HFF-Myc (cell line): ENCODE measurements around the gene PTGR1.
A peak's percentile ranks its signal among the peaks of the same experiment; 100 is the strongest.

Experiments
- DNase-seq: peaks from one replicate; pipeline ENCODE4 v3.0.0-alpha.2; 2011; ENCODE audit warnings: low read depth; ENCODE audit errors: extremely low read depth
- H3K4me3 ChIP-seq: replicated peaks from 2 replicates; pipeline ENCODE4 v1.5.1; 2011; ENCODE audit warnings: low read depth, mild to moderate bottlenecking, control low read depth, low read length
- CTCF ChIP-seq: IDR thresholded peaks from 2 replicates; pipeline ENCODE4 v1.5.1; 2012; ENCODE audit warnings: mild to moderate bottlenecking, low read depth, low read length, control low read depth; ENCODE audit errors: missing control alignments

Gene PTGR1

DNA sequence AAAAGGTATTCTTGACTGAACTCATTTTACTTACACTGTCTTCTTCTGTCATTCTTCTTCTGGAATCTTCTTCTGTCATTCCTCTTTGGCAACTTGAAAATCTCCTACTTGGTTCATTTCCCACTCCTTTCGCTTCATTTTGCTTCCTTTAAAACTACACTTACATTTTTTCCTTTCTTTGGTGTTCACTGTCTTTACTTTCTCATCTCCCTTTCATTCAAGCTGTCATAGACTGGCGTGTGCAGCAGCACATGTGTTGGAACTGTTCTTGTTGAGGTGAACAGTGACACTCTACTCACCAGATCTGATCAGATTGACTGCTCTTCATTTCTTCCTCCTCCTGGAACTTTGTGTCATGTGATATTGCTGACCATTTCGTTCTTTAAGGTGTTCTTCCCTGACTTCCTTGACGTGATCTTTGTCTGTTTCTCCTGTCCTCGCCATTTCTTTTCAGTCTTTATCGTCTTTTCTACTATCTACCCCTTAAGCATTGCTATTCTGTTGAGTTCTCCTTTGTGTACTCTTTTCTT is 38.0 kb upstream of the PTGR1 start:
- no peak for TF ChIP-seq CTCF
- no peak overlapping the region for H3K4me3 ChIP-seq

DNA sequence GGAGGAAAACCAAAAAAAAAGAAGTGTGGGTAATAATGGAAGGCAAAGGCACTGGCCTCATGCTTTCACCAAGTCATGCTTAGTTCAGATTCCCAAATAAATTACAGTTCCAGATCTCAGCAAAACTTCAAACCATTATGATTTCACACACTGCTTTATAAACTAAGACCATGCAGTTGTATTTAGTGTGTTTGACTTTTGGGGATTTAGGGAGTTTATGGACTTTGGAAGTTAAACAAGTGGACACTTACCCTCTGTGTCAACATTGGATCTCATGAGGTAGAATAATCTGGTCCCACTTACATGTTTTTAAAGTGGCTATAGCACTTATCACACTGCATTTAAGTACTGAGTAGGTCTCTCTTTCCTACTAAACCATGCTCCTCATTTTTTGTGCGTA is 35.4 kb upstream of the PTGR1 start:
- DNase-seq, result no peak
- H3K4me3 ChIP-seq, result no peak overlapping the region
- no peak for TF ChIP-seq CTCF

More for the DNA sequence above, 38.0 kb upstream of the PTGR1 start:
- no peak for DNase-seq

GRCh38 chr9:111633389-111633736 is 33.9 kb upstream of the PTGR1 start:
- no peak for DNase-seq
- peak overlapping the region; percentile 98 for H3K4me3 ChIP-seq
- no peak for TF ChIP-seq CTCF

GRCh38 chr9:111632695-111633388 is 33.4 kb upstream of the PTGR1 start:
- H3K4me3 ChIP-seq, result peak overlapping the region; percentile 98
- no peak for TF ChIP-seq CTCF
- no peak for DNase-seq

DNA sequence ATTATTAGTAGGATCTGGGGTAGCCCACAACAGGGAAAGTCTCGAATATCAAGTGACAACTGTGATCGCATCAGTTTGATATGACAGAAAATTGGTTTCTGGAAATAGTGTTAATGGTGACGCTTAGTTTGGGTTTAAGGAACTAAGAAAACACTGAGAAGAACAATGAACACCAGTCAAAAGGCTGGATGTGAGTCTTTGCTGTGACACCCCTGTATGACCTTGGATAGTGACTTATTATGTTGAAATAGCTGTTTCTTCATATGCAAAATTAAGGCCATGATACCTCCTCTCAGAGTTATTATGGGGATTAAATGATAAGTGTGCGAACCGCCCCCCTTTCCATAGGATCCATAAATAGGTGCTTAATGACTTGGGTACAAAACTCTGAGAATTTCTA is 32.6 kb upstream of the PTGR1 start:
- DNase-seq, result no peak
- TF ChIP-seq CTCF, result no peak
- H3K4me3 ChIP-seq, result peak overlapping the region; percentile 98

DNA sequence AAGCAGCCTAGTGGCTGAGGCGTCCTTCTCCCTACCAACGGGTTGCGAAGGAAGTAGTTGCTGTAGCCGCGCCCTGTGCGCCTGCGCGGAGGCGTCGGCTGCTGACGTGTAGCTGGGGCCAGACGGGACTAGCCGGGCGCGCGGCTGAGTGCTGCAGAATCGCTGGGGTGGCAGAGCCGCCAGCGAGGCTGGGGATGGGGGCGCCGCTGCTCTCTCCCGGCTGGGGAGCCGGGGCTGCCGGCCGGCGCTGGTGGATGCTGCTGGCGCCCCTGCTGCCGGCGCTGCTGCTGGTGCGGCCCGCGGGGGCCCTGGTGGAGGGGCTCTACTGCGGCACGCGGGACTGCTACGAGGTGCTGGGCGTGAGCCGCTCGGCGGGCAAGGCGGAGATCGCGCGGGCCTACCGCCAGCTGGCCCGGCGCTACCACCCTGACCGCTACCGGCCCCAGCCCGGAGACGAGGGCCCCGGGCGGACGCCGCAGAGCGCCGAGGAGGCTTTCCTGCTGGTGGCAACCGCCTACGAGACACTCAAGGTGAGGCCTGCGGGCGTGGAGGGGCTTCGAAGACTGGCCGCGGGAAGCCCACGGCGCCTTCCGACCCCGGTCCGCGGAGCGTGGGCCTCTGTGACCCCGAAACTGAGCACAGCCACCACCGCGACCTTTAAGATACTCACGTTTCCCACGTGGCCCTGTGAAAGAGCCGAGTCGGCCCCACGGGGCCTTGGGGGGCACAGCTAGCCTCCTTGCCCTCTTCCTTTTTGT is 31.9 kb upstream of the PTGR1 start, which contains the start of gene DNAJC25:
DNAJC25 (plus strand) TSS at position 121 of the 758 bp plus-strand sequence; CDS start at position 195, 74 bp downstream.
- peak; percentile 98 for DNase-seq
- no peak for TF ChIP-seq CTCF
- peak within 1 kb of the TSS; percentile 98 for H3K4me3 ChIP-seq
